Hematopoietic multipotent progenitor cell treated with erythropoietin and hydrocortisone succinate and interleukin-3 and kit ligand, for 6 days (in vitro differentiated cells): ENCODE data around the gene LHX4.
A peak's percentile ranks its signal among the peaks of the same experiment; 100 is the strongest.
"Not testable (repeated sequence)": the region's sequence is repeated elsewhere in the genome, so short reads cannot be mapped to it uniquely, and the experiment has no call there.

ENCODE experiments used
- DNase-seq: peaks from one replicate; pipeline ENCODE4 v3.0.0-alpha.2; 2015

LHX4 gene

GRCh38 chr1:180198196-180198595, 31.9 kb upstream of the LHX4 start:
- DNase-seq, result no peak

DNA sequence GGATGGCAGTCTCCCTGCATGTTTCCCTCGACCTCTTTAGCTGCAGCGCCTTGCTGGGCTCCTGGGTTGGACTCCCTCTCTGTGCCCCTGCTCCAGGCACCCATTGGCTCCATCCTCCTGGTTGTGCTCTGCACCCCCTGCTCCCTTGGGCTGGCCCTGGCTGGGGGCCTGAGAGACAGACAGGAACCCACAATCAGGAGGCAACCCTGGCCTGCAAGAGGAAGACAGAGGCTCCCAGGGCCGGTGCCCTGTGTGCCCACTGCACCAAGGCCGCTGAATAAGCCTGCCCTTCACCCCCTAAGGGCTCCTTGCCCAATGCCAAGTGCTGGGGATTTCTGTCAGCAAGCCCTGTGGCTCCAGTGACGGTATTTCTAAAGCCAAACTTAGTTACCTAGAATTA, 31.5 kb upstream of the LHX4 start:
- no peak for DNase-seq

- DNase-seq, result no peak
Observed at GRCh38 chr1:180199018-180199417, 31.0 kb upstream of the LHX4 start.

DNA sequence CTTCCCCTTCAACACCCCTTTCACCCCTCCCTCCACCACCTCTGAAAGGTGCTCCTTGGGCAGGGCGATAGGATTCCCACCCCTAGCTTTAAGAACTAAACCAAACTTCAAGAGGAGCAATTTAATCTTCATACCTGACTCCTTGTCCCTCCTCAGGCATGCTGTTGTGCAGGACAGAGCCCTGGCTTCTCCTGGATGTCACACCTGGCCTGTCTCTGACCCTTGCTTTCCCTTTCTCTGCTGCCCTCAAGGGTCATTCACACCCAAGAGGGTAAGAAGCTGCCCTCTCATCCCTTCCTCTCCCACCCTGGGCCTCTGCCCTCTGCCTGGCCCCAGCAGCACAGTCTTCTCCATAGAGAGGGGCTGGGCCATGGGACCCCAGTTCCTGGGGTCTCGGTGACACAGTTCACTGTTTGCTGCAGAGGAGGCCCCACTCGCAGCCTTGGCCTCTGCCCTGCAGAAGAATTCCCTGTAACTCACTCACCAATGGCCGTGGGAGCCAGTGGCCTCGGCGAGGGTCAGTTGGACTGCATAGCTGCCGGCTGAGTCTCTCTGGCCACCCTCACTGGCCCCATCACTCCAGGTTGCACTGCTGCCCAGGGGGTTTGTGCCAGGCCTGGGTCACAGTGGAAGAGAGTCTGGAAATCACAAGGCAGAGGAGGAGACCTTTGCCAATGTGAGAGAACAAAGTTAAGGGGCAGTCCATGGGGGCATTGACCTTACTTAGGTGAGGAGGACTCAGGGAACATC, 28.4 kb upstream of the LHX4 start:
- no peak for DNase-seq

DNA sequence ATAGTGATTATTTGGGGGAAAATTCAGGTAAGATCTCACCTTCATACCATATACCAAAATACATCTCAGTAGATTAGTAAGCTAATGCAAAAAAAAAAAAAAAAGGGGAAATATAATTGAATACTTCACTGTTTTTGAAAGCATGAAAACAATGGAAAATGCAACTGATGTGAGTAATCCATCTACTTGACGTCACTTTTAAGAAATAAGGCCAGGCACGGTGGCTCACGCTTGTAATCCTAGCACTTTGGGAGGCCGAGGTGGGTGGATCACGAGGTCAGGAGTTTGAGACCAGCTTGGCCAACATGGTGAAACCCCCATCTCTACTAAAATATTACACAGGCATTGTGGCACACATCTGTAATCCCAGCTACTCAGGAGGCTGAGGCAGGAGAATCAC, 27.5 kb upstream of the LHX4 start:
- DNase-seq, result not testable (repeated sequence)

DNA sequence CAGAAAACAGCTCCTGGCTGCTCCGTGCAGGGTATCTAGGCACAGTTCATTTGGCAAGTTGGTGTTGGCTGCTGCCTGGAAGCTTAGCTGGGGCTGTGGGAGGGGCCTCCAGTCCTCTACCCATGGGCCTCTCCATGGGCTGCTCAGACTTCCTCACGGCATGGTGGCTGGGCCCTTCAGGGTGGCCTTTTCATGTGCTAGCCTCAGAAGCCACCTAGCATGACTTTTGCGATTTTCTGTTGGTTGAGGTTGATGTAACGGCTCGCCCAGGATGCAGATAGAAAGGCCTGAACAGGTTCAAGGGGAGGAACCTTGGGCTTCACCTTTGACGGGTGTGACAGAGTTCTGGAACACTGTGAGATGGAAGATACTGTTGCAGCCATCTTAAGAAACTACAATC, 25.8 kb upstream of the LHX4 start:
- DNase-seq, result no peak

GRCh38 chr1:180206581-180206980, 23.5 kb upstream of the LHX4 start:
- DNase-seq, result no peak

DNA sequence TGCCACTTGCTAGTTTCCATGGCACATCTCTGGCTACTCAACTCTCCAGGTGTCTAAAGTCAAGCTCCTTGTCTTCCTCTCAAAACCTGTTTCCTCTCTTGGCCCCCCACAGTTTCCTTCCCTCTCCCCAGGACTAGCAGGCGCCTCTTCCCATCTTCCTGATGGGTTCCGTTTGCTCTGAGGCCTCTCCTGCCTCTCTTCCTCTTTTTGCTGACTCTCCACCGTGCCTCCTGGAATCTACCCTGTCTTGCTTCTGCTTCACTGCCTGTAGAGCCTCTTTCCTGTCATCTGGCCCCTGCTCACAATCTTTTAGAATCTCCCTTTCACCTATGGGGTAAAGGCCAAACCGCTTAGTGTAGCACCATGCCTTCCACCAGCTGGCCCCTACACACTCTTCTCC, 21.8 kb upstream of the LHX4 start:
- DNase-seq, result no peak

DNA sequence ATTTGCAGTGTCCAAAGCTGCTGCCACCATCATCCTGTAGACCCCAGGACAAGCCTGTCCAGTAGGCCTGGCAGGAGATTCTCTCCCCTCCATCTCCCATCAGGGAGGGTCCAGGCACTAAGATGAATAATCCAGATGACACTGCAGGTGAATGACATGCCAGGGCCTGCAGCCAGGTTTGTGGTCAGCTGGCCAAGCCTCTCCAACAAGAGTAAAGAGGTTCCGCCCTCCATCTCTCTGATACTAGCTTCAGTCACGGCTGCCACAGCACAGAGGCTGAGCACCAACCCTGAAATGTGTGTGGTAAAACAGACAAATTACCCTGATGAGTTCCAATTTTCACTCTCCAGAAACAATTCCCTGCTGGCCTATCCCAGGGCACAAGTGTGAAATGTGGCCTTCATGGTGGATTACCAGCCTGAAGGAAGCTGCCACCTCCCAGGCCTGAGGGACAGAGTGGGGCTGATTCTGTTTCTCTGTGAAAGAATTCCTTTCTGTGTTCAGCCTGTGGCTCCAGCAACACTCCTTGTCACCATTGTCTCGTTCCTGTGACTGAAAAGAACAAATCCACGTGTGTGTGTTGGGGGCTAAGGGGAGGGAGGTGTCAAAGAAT, 19.9 kb upstream of the LHX4 start:
- no peak for DNase-seq

GRCh38 chr1:180211156-180211859, 18.8 kb upstream of the LHX4 start:
- DNase-seq, result no peak

- no peak for DNase-seq
Observed at GRCh38 chr1:180211860-180212229, 18.2 kb upstream of the LHX4 start.

DNA sequence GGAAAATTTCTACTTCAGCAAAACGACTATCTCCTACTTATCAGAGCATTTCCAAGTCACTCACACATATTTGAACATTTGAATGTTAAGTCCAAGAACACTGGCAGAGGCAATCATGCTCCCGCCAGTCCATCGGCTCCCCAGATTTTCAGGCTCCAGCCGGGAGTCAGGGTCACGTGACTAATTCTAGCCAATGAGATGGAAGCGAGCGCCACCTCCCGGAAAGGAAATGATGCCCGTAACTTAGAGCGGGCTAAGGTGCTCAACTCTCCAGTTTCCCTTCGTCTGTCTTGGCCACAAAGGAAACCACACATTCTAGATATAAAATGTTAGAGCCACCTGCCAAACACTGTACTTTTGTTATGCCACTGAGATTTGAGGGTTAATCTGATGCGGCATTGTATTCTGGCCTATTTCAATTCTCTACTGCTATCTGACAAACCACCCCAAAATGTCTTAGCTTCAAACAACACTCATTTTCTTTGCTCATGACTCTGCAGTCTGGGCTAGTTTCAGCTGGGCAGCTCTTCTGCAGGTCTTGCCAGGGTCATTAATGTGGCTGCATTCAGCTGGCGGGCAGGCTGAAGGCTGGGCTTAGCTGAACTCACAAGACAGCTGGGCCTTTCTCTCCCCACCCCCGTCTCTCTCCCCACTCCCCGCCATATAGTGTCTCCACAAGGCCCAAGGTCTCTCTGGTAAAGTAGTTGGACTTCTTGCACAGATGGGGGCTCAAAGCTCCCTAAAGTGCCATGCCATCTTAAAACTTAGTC, 16.5 kb upstream of the LHX4 start:
- peak; percentile 39 for DNase-seq

DNA sequence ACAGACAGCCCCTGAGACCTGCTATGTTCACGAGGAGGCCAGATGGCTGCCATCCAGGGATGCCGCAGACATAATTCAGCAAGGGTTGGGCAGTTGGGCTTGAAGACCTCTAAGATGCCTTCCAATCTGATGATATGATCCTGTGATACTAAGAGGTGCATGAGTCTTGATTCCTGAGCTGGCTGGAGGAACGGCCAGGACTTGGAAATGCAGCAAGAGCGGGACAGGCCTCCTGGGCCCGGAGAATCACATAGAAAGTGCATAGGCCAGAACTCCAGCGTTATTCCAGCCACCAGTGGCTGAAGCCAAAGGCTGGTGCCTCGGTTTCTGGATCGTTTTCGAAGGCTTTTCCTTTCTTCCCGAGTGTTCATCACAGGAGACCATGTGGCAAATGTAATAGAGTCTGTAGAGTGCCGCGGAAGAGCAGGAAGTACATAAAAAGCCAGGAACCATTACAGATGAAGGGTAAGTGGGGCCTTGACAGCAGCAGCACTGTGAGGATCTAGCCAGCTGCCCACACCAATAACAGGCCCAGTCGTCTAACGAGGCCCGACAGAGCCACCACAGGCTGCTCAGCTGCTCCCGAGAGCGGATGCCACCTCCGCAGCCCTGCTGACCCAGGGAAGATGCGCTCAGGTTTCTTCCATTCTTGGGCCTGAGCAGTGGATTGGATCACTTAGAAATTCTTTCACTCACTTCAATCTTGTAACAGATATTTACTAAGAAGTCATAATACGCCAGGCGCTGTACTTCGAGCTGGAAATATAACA, 14.0 kb upstream of the LHX4 start:
- no peak for DNase-seq

DNA sequence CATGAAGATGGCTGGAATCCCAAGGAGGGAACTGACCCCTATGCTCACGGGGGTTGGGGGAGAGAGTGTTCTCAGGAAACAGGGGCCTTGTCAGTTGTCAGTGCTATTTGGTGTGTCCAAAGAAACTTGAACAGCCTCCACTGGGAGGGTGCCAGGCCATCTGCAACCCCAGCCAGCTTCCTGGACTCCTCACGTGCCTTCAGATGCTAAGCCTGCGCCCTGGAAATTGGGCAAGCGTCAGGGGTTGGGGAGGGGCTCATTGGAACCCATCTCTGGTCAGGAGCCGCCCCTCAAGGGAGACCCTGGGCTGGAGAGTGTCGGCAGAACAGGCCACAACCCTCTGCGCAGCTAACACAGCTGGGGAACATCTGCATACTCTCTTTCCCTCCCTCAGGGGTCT, 13.1 kb upstream of the LHX4 start:
- DNase-seq, result no peak

- DNase-seq, result no peak
Observed at GRCh38 chr1:180218806-180219765, 11.0 kb upstream of the LHX4 start.

DNA sequence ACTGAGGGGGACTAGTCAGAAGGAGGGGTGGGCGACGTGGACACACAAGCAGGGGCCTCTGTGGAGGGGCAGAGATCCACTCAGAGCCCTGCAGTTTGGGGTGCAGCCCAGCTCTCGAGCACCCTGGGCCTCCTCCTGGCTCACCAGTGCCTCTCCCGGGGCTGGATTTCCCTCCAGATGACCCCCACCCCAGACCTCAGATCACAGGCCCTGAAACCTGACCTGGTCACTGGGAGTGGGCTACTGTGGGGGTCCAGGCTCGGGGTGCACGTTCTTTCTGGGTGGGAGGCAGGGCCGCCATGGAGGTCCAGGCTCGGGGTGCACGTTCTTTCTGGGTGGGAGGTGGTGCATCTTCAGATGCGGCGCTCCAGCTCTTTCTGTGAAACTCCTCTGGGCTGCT, 10.3 kb upstream of the LHX4 start:
- DNase-seq, result no peak

DNA sequence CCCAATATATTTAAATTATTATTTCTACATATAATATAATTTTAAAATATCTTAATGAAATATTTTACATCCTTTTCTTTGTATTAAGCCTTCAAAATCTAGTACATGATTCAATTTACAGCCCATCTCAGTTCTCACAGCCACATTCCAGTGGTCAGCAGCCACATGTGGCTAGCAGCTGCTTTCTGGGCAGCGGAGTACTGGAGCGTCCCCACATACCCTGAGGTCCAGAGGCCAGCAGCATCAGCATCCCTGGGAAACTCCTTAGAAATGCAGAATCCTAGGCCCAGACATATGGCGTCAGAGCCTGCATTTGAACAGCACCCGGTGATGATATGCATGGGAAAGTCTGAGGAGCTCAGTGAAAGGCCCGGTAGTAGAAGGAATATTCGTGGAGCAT, 8.6 kb upstream of the LHX4 start:
- no peak for DNase-seq

DNA sequence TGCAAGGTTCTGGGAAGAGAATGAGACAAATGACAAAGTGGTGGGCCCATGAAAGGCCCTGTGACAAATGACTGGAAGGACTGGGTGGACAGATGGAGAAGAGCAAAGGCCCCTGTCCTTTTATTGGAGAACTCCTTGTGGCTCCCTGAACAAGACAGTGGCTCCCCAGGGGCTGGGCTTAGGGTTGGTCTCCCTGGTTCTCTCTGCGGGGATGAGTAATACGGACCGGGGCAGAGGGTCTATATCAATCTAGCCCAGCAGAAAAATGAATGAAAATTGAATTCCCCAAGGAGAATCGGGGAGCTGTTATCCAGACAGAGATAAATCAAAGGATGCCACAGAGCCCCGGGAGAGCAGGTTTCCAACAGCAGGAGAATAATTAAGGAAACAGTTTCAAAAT, 5.2 kb upstream of the LHX4 start:
- DNase-seq, result no peak

DNA sequence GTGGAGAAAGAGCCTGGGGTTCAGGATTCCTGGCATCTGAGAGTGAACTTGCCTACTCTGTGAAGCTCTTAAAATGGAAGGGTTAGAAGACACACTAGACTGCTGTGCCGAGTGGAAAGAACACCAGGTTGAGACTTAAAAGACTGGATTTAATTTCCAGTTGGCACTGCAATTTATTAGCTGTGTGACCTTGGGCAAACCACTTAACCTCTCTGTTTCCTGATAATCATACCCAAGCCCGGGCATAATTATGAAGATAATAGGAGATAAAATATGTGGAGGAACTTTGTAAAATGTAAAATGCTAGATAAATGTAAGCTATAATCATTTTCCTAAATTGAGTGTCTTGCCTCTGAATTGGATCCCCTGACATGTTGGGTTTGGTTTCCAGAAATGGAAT, 4.7 kb upstream of the LHX4 start:
- no peak for DNase-seq

DNA sequence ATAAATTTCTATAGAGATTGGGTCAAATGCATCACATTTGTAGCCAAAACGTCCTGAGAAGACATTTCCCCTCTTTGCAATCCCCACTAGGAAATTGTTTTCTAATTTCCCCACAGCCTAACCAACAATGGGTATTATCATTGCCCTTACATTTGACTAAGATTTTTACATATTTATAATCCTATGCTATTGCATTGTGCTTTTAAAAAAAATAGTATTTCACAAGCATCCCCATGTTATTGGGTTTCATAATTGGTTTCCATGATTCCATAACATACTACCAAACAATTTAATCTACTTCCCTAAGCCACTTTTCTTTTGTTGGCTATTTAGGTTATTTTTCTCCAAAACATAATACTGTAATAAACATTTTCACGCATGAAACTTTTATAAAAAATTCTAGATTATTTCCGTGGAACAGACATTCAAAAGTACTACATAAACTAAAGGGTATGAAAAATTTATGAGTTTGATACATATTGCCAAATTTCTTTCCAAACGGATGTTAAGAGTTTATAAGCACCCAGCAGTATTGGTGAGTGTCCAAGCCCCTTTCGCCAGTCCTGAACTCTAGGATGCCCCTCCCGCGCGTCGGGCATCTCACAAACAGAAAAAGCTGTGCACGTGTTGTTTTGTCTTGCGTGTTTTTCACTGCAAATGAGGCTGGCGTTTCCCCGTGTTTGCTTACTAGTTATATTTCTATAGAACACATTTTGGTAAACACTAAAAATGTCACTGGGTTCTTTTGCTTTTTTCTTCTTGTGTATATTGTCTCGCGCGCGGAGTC, 2.0 kb upstream of the LHX4 start:
- no peak for DNase-seq
